NCI-H187 treated with DMSO at 0.1 percent for 48 hours (cell line): ENCODE results near the gene INF2.

Source experiments
- DNase-seq: peaks from one replicate; lab custom pipeline; 2025; lab: John Stamatoyannopoulos, UW

Gene INF2

GRCh38 chr14:104770851-104771272 lies 81.4 kb downstream of the INF2 start:
- no peak for DNase-seq

GRCh38 chr14:104771374-104771773 lies 82.0 kb downstream of the INF2 start:
- DNase-seq = no peak
